HUES6 (cell line): ENCODE measurements around the gene SH3BGRL.

Experiments
- H3K27ac ChIP-seq: 2 replicates; pipeline ENCODE4 v1.7.0; 2013; ENCODE audit warnings: low read depth, mild to moderate bottlenecking, low read length, inconsistent platforms
- H3K27me3 ChIP-seq: 2 replicates; pipeline ENCODE4 v1.6.1; 2013; ENCODE audit warnings: low read length; ENCODE audit not compliant: control insufficient read depth, insufficient read depth
- H3K36me3 ChIP-seq: 2 replicates; pipeline ENCODE4 v1.6.1; 2013; ENCODE audit warnings: low read length; ENCODE audit not compliant: control insufficient read depth, insufficient read depth
- H3K4me1 ChIP-seq: 2 replicates; pipeline ENCODE4 v1.6.1; 2013; ENCODE audit warnings: low read length; ENCODE audit not compliant: control insufficient read depth, insufficient read depth
- H3K4me3 ChIP-seq: 2 replicates; pipeline ENCODE4 v1.5.1; 2013; ENCODE audit warnings: low read depth, low read length
- H3K9ac ChIP-seq: one replicate; pipeline ENCODE4 v1.6.1; 2013; ENCODE audit warnings: mild to moderate bottlenecking, low read length
- H3K9me3 ChIP-seq: 2 replicates; pipeline ENCODE4 v1.6.1; 2013; ENCODE audit warnings: low read depth, low read length; ENCODE audit not compliant: control insufficient read depth, insufficient read depth

The SH3BGRL gene

DNA sequence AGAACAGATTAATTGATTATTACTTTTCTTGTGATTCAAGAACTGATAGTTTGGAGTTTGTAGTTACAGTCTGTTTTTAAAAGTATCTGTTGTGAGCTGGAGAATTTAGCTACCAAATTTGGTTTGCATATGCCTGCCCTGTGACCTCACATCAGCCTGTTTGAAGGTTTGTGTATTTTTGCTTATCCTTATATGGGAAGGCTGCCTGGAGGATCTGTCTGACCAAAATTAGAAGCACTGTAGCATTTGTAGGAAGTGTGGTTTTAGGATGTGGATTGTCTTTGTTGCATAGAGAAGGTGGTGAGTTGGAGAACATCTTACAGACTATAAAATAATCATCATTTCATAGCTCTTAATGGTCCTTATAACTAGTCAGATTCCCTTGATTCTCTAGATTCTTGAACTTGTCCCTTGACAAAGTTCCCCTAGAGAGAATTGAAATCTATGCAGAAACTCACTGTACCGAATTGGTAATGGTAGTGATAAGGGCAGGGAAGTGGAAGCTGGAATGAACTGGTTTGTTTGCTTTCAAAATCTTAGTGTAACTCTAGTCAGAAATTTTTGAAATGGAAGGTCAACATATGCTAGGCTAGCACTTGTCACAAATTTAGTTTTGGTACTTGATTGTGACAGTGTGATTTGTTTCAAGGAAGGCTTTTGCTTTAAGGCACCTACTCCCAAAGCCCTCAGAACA is 57.3 kb downstream of the SH3BGRL start:
- Histone ChIP-seq H3K4me3 (peak overlapping the region; percentile 24; the same call in 1 of the 2 replicates), H3K9ac (peak overlapping the region; percentile 57), H3K36me3 (no peaks in the 10 kb centered on the region), H3K27me3 (no peaks in the 10 kb centered on the region), H3K27ac (peak overlapping the region; percentile 89), H3K9me3 (no peaks in the 10 kb centered on the region), H3K4me1 (peaks cover 46% of the 10 kb centered on the region)

DNA sequence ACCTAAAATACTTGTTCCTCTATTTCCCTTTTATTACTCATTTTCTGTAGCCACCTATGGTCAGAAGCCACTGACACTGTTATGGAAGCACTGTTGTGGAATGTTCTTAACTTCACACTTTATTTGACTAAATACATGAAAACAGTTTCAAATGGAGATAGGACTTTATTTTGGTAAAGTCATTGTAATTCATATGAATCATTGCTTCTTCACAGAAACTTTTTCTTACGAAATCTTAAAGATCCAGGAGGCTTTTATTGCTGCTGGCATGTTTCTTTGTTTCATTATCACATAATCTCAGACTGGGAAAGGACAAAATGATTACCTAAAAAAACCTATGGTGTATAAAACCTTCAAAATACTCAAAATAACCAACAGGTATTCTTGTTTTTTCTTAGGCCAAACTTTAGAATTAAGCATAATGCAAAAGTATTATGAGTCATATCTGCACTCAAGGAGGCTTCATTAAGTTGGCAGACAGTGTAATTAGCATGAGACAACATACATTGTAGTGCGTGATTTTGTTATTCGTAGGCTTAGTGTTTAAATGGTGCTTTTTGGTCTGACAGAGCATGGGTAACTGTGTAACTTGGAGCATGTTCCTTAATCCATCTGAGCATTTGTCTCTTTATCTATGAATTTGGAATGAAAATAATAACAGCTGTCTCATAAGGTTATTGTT is 58.0 kb downstream of the SH3BGRL start:
- Histone ChIP-seq H3K4me3 (peak overlapping the region; percentile 10; the same call in 1 of the 2 replicates), H3K36me3 (no peaks in the 10 kb centered on the region), H3K27ac (peak overlapping the region; percentile 89), H3K4me1 (peaks cover 46% of the 10 kb centered on the region), H3K9ac (peak overlapping the region; percentile 57), H3K27me3 (no peaks in the 10 kb centered on the region), H3K9me3 (no peaks in the 10 kb centered on the region)

DNA sequence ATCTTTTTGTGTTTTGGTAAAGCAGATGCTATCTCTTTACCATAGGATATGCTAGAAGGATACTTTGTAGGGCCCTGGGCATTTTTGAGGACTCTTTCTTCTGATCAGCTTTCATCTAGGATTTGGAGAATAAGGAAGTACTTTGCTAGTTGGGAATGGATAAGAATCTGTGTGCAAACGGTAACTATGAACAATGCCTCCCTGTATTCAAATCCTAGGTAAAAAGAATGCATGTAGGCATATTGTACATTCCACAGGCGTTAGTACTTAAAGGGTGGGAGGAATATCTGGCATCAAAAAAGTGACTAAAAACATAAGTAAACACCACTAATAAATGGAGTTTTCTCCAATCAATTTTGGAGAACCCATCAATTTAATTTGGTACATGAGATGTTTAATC is 59.7 kb downstream of the SH3BGRL start:
- H3K4me3 ChIP-seq: no peak overlapping the region
- H3K27ac ChIP-seq: no peak overlapping the region
- H3K4me1 ChIP-seq: peaks cover 46% of the 10 kb centered on the region
- H3K9ac ChIP-seq: no peak overlapping the region
- no peaks in the 10 kb centered on the region for H3K9me3 ChIP-seq
- no peaks in the 10 kb centered on the region for H3K36me3 ChIP-seq
- no peaks in the 10 kb centered on the region for H3K27me3 ChIP-seq

GRCh38 chrX:81263059-81263458 is 61.2 kb downstream of the SH3BGRL start:
- Histone ChIP-seq H3K9ac (no peak overlapping the region), H3K27me3 (no peaks in the 10 kb centered on the region), H3K4me3 (no peak overlapping the region), H3K9me3 (no peaks in the 10 kb centered on the region), H3K27ac (no peak overlapping the region), H3K4me1 (peaks cover 46% of the 10 kb centered on the region), H3K36me3 (no peaks in the 10 kb centered on the region)

DNA sequence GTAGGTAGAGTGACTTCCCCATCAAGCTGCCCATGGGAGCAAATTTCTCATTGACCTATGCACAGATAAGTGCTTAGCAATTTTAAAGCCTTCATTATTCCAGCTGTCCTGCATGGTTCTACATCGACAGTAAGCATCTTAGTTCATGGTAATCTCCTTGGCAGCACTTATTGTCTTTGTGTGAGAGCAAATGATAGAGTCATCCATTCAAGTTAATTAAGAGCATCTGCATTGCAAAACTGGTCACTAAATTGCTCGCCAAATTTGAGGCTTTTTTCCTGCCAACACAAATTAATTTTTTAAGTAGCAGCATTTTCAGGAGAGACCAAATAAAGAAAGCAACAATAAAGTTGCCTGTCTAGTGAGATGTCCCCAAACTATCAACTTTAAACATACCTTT is 76.7 kb downstream of the SH3BGRL start:
- Histone ChIP-seq H3K4me1 (peaks cover 15% of the 10 kb centered on the region), H3K27me3 (no peaks in the 10 kb centered on the region), H3K36me3 (peaks cover 15% of the 10 kb centered on the region), H3K9ac (no peak overlapping the region), H3K4me3 (no peak overlapping the region), H3K27ac (no peak overlapping the region), H3K9me3 (peaks cover 6% of the 10 kb centered on the region; the same call in 1 of the 2 replicates)

DNA sequence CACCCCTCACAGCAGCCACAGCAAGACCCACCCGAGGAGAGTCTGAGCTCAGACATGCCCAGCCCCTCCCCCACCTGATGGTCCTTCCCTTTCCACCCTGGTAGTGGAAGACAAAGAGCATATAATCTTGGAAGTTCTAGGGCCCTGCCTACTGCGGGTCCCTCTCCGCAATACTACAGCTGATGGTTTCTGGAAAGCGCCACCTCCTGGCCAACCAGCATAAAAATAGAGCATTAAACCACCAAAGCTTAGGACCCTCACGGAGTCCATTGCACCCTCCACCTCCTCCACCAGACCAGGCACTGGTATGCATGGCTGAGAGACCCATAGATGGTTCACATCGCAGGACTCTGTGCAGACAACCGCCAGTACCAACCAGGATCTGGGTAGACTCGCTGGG is 78.2 kb downstream of the SH3BGRL start:
- Histone ChIP-seq H3K4me3 (no peak overlapping the region), H3K9ac (no peak overlapping the region), H3K27ac (no peak overlapping the region), H3K4me1 (peaks cover 15% of the 10 kb centered on the region), H3K9me3 (peaks cover 12% of the 10 kb centered on the region), H3K36me3 (peaks cover 15% of the 10 kb centered on the region), H3K27me3 (no peaks in the 10 kb centered on the region)

DNA sequence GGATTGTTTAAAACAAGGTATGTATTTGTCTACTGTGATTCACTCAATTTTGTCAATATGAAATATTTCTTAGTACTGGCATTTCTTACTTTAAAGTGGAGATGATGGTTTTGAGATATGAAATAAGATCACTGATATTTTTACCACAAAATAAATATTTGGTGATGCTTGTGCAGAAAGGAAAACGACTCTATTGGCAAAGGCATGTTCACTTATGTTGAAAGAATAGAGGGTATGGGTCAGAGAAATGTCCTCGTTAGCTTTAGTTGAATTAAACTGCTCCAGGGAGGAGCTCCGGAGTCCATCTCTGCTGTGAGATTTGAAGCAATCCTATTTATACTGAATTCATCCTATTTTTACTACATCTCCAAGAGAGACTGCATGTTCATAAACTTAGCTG is 84.2 kb downstream of the SH3BGRL start:
- no peaks in the 10 kb centered on the region for H3K4me1 ChIP-seq
- peaks cover 31% of the 10 kb centered on the region for H3K9me3 ChIP-seq
- H3K9ac ChIP-seq: no peak overlapping the region
- no peaks in the 10 kb centered on the region for H3K27me3 ChIP-seq
- H3K27ac ChIP-seq: no peak overlapping the region
- H3K36me3 ChIP-seq: no peaks in the 10 kb centered on the region
- H3K4me3 ChIP-seq: no peak overlapping the region

GRCh38 chrX:81286608-81287007 is 84.7 kb downstream of the SH3BGRL start:
- no peak overlapping the region for H3K4me3 ChIP-seq
- H3K27me3 ChIP-seq: no peaks in the 10 kb centered on the region
- no peaks in the 10 kb centered on the region for H3K4me1 ChIP-seq
- no peak overlapping the region for H3K9ac ChIP-seq
- peaks cover 36% of the 10 kb centered on the region for H3K9me3 ChIP-seq
- no peaks in the 10 kb centered on the region; the same call in 1 of the 2 replicates for H3K36me3 ChIP-seq
- no peak overlapping the region for H3K27ac ChIP-seq

GRCh38 chrX:81291996-81292395 is 90.1 kb downstream of the SH3BGRL start:
- Histone ChIP-seq H3K27me3 (no peaks in the 10 kb centered on the region), H3K9me3 (peaks cover 74% of the 10 kb centered on the region), H3K4me1 (no peaks in the 10 kb centered on the region), H3K9ac (no peak overlapping the region), H3K36me3 (peaks cover 14% of the 10 kb centered on the region), H3K27ac (no peak overlapping the region), H3K4me3 (no peak overlapping the region)

- Histone ChIP-seq H3K4me3 (no peak overlapping the region), H3K4me1 (no peaks in the 10 kb centered on the region), H3K27ac (no peak overlapping the region), H3K27me3 (no peaks in the 10 kb centered on the region), H3K9ac (no peak overlapping the region), H3K36me3 (peaks cover 14% of the 10 kb centered on the region), H3K9me3 (peaks cover 68% of the 10 kb centered on the region)
These were observed 92.2 kb downstream of the SH3BGRL start for GRCh38 chrX:81294101-81294500.

- Histone ChIP-seq H3K4me1 (no peaks in the 10 kb centered on the region), H3K4me3 (no peak overlapping the region), H3K36me3 (no peaks in the 10 kb centered on the region), H3K27ac (no peak overlapping the region), H3K27me3 (no peaks in the 10 kb centered on the region), H3K9ac (no peak overlapping the region), H3K9me3 (no peaks in the 10 kb centered on the region)
These were observed 100.0 kb downstream of the SH3BGRL start for GRCh38 chrX:81301877-81302276.
